GM21723 (cell line): Measurements from ENCODE around the gene UPF3A.
"Not testable (repeated sequence)": the region's sequence is repeated elsewhere in the genome, so short reads cannot be mapped to it uniquely, and the experiment has no call there.

Experiments
- ATAC-seq: cut with Tn5 transposase; IDR thresholded peaks from one replicate; pipeline ENCODE4 v1.9.1; 2021; ENCODE audit warnings: mild to moderate bottlenecking, moderate library complexity; ENCODE audit not compliant: unreplicated experiment

Gene UPF3A

GRCh38 chr13:114281351-114282040 lies at the start of gene UPF3A:
Gene UPF3A, plus strand, starts transcription at chr13:114281601. Its CDS starts 39 bp downstream, at chr13:114281640.
- peak; percentile 67 for ATAC-seq

- no peak for ATAC-seq
Observed at GRCh38 chr13:114231886-114232285, 49.5 kb upstream of the UPF3A start.

- ATAC-seq = no peak
Observed at GRCh38 chr13:114234266-114234644, 47.1 kb upstream of the UPF3A start.

GRCh38 chr13:114234645-114235421 lies 46.6 kb upstream of the UPF3A start, which contains the start of gene CDC16:
Gene CDC16, plus strand, starts transcription at chr13:114234897. Its CDS starts 188 bp downstream, at chr13:114235085.
- peak; percentile 88 for ATAC-seq

- ATAC-seq = no peak
Observed at GRCh38 chr13:114235697-114236096, 45.7 kb upstream of the UPF3A start.

- ATAC-seq = no peak
Observed at GRCh38 chr13:114236227-114236626, 45.2 kb upstream of the UPF3A start.

GRCh38 chr13:114237415-114238112 lies 43.8 kb upstream of the UPF3A start:
- no peak for ATAC-seq

GRCh38 chr13:114241918-114242317 lies 39.5 kb upstream of the UPF3A start:
- no peak for ATAC-seq

- ATAC-seq = no peak
Observed at GRCh38 chr13:114243971-114244370, 37.4 kb upstream of the UPF3A start.

- no peak for ATAC-seq
Observed at GRCh38 chr13:114244637-114245036, 36.8 kb upstream of the UPF3A start.

- no peak for ATAC-seq
Observed at GRCh38 chr13:114248011-114248410, 33.4 kb upstream of the UPF3A start.

GRCh38 chr13:114249077-114249476 lies 32.3 kb upstream of the UPF3A start:
- no peak for ATAC-seq

GRCh38 chr13:114251639-114252440 lies 29.6 kb upstream of the UPF3A start:
- not testable (repeated sequence) for ATAC-seq

GRCh38 chr13:114256547-114256946 lies 24.9 kb upstream of the UPF3A start:
- no peak for ATAC-seq

- ATAC-seq = no peak
Observed at GRCh38 chr13:114257014-114257413, 24.4 kb upstream of the UPF3A start.

GRCh38 chr13:114258589-114258988 lies 22.8 kb upstream of the UPF3A start:
- no peak for ATAC-seq

GRCh38 chr13:114259374-114259773 lies 22.0 kb upstream of the UPF3A start:
- no peak for ATAC-seq

- peak; percentile 61 for ATAC-seq
Observed at GRCh38 chr13:114259974-114260373, 21.4 kb upstream of the UPF3A start.

- no peak for ATAC-seq
Observed at GRCh38 chr13:114260814-114261213, 20.6 kb upstream of the UPF3A start.

- no peak for ATAC-seq
Observed at GRCh38 chr13:114261328-114261965, 20.0 kb upstream of the UPF3A start.
